Measurements from ENCODE around the gene STK32B.

DNA sequence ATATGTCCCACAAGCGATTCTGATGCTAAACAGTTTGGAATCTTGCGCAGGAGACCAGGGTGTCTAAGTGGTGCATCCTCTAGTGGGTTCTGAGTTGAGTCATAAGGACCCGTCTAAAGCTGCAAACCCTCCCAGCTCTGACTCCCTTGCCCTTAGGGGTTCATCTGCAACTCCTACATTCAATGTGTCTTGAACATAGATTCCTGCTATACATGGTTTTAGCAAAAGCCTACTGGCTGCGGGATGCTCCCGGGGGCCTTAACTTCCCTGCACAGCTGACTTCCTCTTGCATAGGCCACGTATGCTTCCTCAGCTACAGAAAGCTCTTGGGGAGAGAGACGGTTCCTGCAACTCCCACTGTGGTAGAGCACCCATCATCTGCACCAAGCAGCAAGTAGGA is 420.4 kb downstream of the STK32B start:
- TF ChIP-seq, protein P1, sequence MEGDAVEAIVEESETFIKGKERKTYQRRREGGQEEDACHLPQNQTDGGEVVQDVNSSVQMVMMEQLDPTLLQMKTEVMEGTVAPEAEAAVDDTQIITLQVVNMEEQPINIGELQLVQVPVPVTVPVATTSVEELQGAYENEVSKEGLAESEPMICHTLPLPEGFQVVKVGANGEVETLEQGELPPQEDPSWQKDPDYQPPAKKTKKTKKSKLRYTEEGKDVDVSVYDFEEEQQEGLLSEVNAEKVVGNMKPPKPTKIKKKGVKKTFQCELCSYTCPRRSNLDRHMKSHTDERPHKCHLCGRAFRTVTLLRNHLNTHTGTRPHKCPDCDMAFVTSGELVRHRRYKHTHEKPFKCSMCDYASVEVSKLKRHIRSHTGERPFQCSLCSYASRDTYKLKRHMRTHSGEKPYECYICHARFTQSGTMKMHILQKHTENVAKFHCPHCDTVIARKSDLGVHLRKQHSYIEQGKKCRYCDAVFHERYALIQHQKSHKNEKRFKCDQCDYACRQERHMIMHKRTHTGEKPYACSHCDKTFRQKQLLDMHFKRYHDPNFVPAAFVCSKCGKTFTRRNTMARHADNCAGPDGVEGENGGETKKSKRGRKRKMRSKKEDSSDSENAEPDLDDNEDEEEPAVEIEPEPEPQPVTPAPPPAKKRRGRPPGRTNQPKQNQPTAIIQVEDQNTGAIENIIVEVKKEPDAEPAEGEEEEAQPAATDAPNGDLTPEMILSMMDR (IDR thresholded peaks at IDR 0.05 in 8 of 11, conservative IDR thresholded peaks at IDR 0.05 in 3 of 11) = no peak
- no peak for TF ChIP-seq POLR2A (IDR thresholded peaks at IDR 0.05)
- no peak for TF ChIP-seq POLR2AphosphoS5 (IDR thresholded peaks at IDR 0.05)

Measured in spleen (tissue), 7 donors.